ENCODE results near the gene GPR132. TPM values are rescaled to one million over a fixed set of nuclear protein-coding genes. Genes with fewer than 3 reads are reported as not detected.

GPR132 gene
- total and polyA plus RNA-seq, 4 donors: 2.3 to 19.5 (median 5.7) TPM

GRCh38 chr14:105030836-105031396, 34.3 kb downstream of the GPR132 start:
- DNase-seq (no peak), ATAC-seq (ENCODE audit: insufficient read depth, low FRiP score) (no peak)
- no peak for TF ChIP-seq CTCF (IDR thresholded peaks at IDR 0.05; ENCODE audit: control extremely low read depth, extremely low read depth)
- H3K9ac ChIP-seq (ENCODE audit: insufficient read depth in 1 of 2, low read length in 2 of 2): no peak overlapping the region
- 83 to 93% methylated on average over 9 of the region's 9 CpGs for WGBS, 2 donors
- no peak overlapping the region for H3K4me3 ChIP-seq
- H3K27me3 ChIP-seq (ENCODE audit: control insufficient read depth in 3 of 3, insufficient read depth in 3 of 3, low read length in 2 of 3): peaks cover 0 to 30% (median 18%) of the 10 kb centered on the region in 3 donors
- H3K4me1 ChIP-seq (ENCODE audit: control insufficient read depth in 5 of 5, insufficient read depth in 5 of 5, low read length in 5 of 5): peaks cover 0 to 1% (median 0%) of the 10 kb centered on the region in 5 donors
- no peaks in the 10 kb centered on the region for H3K9me3 ChIP-seq (ENCODE audit: control insufficient read depth in 4 of 4, insufficient read depth in 3 of 4, low read length in 3 of 4)
- no peaks in the 10 kb centered on the region for H3K36me3 ChIP-seq (ENCODE audit: control insufficient read depth in 4 of 4, insufficient read depth in 4 of 4, low read length in 4 of 4)
- H3K27ac ChIP-seq (ENCODE audit: low read depth in 1 of 2, low read length in 1 of 2): no peak overlapping the region

GRCh38 chr14:105030194-105030593, 35.0 kb downstream of the GPR132 start:
- peaks cover 0 to 3% (median 0%) of the 10 kb centered on the region in 5 donors for H3K4me1 ChIP-seq (ENCODE audit: control insufficient read depth in 5 of 5, insufficient read depth in 5 of 5, low read length in 5 of 5)
- 83 to 91% methylated on average over 2 of the region's 2 CpGs for WGBS, 2 donors
- DNase-seq: no peak
- H3K36me3 ChIP-seq (ENCODE audit: control insufficient read depth in 4 of 4, insufficient read depth in 4 of 4, low read length in 4 of 4): no peaks in the 10 kb centered on the region
- no peak overlapping the region for H3K27ac ChIP-seq (ENCODE audit: low read depth in 1 of 2, low read length in 1 of 2)
- no peak for TF ChIP-seq CTCF (IDR thresholded peaks at IDR 0.05; ENCODE audit: control extremely low read depth, extremely low read depth)
- H3K27me3 ChIP-seq (ENCODE audit: control insufficient read depth in 3 of 3, insufficient read depth in 3 of 3, low read length in 2 of 3): peaks cover 0 to 28% (median 18%) of the 10 kb centered on the region in 3 donors
- no peak for ATAC-seq (ENCODE audit: insufficient read depth, low FRiP score)
- H3K9ac ChIP-seq (ENCODE audit: insufficient read depth in 1 of 2, low read length in 2 of 2): no peak overlapping the region
- H3K9me3 ChIP-seq (ENCODE audit: control insufficient read depth in 4 of 4, insufficient read depth in 3 of 4, low read length in 3 of 4): no peaks in the 10 kb centered on the region
- H3K4me3 ChIP-seq: no peak overlapping the region

- DNase-seq (no peak), ATAC-seq (ENCODE audit: insufficient read depth, low FRiP score) (no peak)
- no peak overlapping the region for H3K4me3 ChIP-seq
- no peak overlapping the region for H3K9ac ChIP-seq (ENCODE audit: insufficient read depth in 1 of 2, low read length in 2 of 2)
- no peak overlapping the region for H3K27ac ChIP-seq (ENCODE audit: low read depth in 1 of 2, low read length in 1 of 2)
- TF ChIP-seq CTCF (IDR thresholded peaks at IDR 0.05; ENCODE audit: control extremely low read depth, extremely low read depth): no peak
- 80 to 90% methylated on average over 7 of the region's 7 CpGs for WGBS, 2 donors
- H3K4me1 ChIP-seq (ENCODE audit: control insufficient read depth in 5 of 5, insufficient read depth in 5 of 5, low read length in 5 of 5): peaks cover 0 to 3% (median 0%) of the 10 kb centered on the region in 5 donors
- H3K9me3 ChIP-seq (ENCODE audit: control insufficient read depth in 4 of 4, insufficient read depth in 3 of 4, low read length in 3 of 4): no peaks in the 10 kb centered on the region
- peaks cover 0 to 27% (median 18%) of the 10 kb centered on the region in 3 donors for H3K27me3 ChIP-seq (ENCODE audit: control insufficient read depth in 3 of 3, insufficient read depth in 3 of 3, low read length in 2 of 3)
- H3K36me3 ChIP-seq (ENCODE audit: control insufficient read depth in 4 of 4, insufficient read depth in 4 of 4, low read length in 4 of 4): no peaks in the 10 kb centered on the region
Observed at GRCh38 chr14:105029402-105029801, 35.8 kb downstream of the GPR132 start.

Data from lung (tissue), 12 donors.